AG04450 (cell line): ENCODE data around the gene MTTP. TPM values are rescaled to one million over a fixed set of nuclear protein-coding genes. Genes with fewer than 3 reads are reported as not detected.

Source experiments
- CTCF ChIA-PET: fragments of 300-600, 350-600 bp; formaldehyde crosslinking; extraction: SDS; loops from one replicate; lab custom pipeline; 2022; ENCODE audit warnings: antibody characterized with exemption, inconsistent platforms; lab: Charles Lee
- POLR2A ChIA-PET: fragments of 350-600 bp; formaldehyde crosslinking; extraction: SDS; loops from one replicate; lab custom pipeline; 2021; ENCODE audit warnings: antibody characterized with exemption, inconsistent platforms; lab: Yijun Ruan, JAX
- DNase-seq: peaks from one replicate; pipeline ENCODE4 v3.0.0-alpha.2; 2011; ENCODE audit warnings: low read depth, low spot score
- H3K27ac ChIP-seq: one replicate; pipeline ENCODE4 v1.5.1; 2012; ENCODE audit warnings: low read depth, low read length, control low read depth
- H3K27me3 ChIP-seq: one replicate; pipeline ENCODE4 v1.6.0; 2012; ENCODE audit warnings: low read length; ENCODE audit not compliant: control insufficient read depth, insufficient read depth
- H3K4me3 ChIP-seq: 2 replicates; pipeline ENCODE4 v1.5.1; 2011; ENCODE audit warnings: mild to moderate bottlenecking, low read depth, low read length, control low read depth
- H3K9me3 ChIP-seq: 2 replicates; pipeline ENCODE4 v1.5.1; 2012; ENCODE audit warnings: low read length; ENCODE audit not compliant: control insufficient read depth, insufficient read depth
- polyA plus RNA-seq: library from polyadenylated mRNA; depleted of rRNA; stranded (reverse); fragments of >200 nt; gene quantifications from 2 replicates; pipeline ENCODE4 v1.2.3, GENCODE V29; 2011
- TF ChIP-seq, protein P1 (sequence below): IDR thresholded peaks from 2 replicates; pipeline ENCODE4 v1.5.1; 2011; ENCODE audit warnings: low read depth, low read length, control low read depth, inconsistent platforms

Gene MTTP
- polyA plus RNA-seq, 1 experiment = 0.02 TPM

DNA sequence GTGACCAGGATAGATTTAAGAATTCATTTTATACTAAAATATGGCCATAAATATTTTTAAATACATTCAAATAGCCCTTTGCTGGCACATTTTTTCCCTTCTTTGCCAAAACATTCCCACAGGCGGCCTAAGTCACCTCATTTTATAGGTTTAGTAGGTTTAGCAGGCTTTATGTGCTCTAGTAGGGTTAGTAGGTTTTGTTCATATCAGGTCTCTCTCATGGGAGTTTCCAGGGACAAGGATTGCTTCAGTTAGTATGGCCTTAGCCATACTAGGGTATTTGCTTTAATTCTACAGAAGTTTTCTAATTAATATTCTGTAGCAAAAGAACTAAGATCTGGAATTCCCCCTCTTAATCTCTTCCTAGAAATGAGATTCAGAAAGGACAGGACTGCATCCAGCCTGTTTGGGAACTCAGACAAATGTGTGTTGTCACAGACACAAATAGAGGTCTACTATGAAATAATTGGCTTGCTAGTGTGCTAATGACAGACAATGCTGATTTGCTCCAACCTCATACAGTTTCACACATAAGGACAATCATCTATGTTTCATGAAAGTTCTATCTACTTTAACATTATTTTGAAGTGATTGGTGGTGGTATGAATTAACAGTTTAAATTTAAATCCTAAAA is 772 bp upstream of the MTTP start:
- CTCF ChIA-PET = interaction anchor here (0.9 kb wide), 1 partner anchor 234 kb away, joined by 3 read pairs; no protein-coding TSS in a partner anchor
- H3K4me3 ChIP-seq = no peak overlapping the region
- H3K27me3 ChIP-seq = no peaks in the 10 kb centered on the region
- DNase-seq = no peak
- TF ChIP-seq, protein P1, sequence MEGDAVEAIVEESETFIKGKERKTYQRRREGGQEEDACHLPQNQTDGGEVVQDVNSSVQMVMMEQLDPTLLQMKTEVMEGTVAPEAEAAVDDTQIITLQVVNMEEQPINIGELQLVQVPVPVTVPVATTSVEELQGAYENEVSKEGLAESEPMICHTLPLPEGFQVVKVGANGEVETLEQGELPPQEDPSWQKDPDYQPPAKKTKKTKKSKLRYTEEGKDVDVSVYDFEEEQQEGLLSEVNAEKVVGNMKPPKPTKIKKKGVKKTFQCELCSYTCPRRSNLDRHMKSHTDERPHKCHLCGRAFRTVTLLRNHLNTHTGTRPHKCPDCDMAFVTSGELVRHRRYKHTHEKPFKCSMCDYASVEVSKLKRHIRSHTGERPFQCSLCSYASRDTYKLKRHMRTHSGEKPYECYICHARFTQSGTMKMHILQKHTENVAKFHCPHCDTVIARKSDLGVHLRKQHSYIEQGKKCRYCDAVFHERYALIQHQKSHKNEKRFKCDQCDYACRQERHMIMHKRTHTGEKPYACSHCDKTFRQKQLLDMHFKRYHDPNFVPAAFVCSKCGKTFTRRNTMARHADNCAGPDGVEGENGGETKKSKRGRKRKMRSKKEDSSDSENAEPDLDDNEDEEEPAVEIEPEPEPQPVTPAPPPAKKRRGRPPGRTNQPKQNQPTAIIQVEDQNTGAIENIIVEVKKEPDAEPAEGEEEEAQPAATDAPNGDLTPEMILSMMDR = no peak
- no peaks in the 10 kb centered on the region for H3K9me3 ChIP-seq
- no peak overlapping the region for H3K27ac ChIP-seq
- POLR2A ChIA-PET = no interaction called here

DNA sequence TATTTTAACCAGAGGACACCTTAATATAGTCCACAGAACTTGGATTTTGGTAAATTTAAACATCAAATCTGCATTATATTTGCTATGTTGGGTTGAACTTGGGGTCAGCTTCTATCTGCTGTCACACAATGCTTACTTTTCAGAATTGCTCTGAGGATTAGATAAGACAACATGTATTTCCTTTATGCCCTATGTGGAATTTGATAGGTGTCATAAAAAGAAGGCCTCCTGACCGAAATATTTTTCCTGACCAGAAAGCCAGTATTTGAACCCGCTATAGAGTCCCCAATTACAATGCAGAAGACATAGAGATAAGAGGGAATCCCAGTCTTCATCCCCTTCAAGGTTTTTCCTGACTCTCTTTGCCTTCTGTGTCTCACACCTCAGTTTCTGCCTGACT is 4.1 kb downstream of the MTTP start:
- H3K27ac ChIP-seq = no peak overlapping the region
- DNase-seq = no peak
- no peak overlapping the region for H3K4me3 ChIP-seq
- H3K9me3 ChIP-seq = no peaks in the 10 kb centered on the region
- H3K27me3 ChIP-seq = no peaks in the 10 kb centered on the region
- ChIA-PET CTCF (no interaction called here), POLR2A (no interaction called here)
- TF ChIP-seq, protein P1 = no peak

DNA sequence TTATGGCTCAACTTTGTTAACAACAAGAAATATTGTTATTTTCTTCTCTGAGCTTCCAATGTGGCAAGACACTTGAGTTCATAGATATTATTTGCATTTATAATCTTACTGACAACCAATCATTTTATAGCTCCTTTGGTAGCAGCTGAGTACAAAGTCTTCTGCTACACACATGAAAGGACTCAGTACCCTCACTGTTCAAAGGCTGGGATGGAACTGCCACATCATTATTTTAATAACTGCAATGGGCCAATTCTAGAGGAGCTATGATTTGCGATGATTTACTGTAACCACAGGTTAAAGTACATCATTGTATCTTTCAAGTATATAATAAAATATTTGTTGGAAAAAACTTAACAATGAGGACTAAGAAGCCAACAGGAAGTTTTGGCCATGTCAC is 10.9 kb downstream of the MTTP start:
- DNase-seq = no peak
- ChIA-PET CTCF (no interaction called here), POLR2A (no interaction called here)
- H3K27ac ChIP-seq = no peak overlapping the region
- no peak overlapping the region for H3K4me3 ChIP-seq
- no peaks in the 10 kb centered on the region for H3K9me3 ChIP-seq
- H3K27me3 ChIP-seq = no peaks in the 10 kb centered on the region
- TF ChIP-seq, protein P1 = no peak

DNA sequence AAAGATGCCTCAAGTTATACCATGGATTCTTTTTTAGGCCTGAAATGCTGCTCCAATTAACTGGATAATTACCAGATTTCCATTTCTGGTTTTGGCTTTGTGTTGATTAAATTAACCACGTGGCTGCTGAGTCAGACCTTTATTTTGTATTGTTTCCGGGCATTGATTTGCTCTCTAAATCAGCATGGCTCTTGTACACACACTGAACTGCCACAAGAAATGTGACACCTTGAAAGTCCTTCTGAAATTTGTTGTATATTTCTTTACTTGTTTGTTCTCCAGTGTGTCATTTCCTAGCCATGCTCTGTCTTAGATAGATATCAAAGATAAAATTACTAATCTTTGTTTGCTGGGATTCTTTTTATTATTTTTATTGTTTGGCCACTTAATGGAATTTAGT is 11.7 kb downstream of the MTTP start:
- CTCF ChIA-PET = no interaction called here
- no peak overlapping the region for H3K27ac ChIP-seq
- TF ChIP-seq, protein P1 = no peak
- no peak overlapping the region for H3K4me3 ChIP-seq
- no peaks in the 10 kb centered on the region for H3K9me3 ChIP-seq
- no peaks in the 10 kb centered on the region for H3K27me3 ChIP-seq
- DNase-seq = no peak
- POLR2A ChIA-PET = no interaction called here

DNA sequence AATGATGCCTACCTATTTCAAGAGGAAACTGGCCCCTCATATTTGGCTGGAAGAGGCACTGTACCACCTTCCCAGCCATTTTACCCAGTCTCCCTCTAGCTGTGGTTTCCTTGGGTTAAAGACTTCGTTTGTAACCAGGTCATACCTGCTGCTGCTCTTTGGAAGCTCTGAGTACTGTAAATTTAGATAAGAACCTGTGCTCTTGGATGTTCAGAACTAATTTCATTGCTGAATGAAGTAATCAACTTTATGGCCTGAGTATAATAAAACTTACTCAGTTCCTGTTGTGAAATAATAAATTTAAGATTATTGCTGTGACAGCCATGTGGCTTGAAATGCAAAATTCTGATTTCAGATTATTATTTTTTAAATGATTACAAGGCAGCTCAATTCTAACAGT is 12.2 kb downstream of the MTTP start:
- Histone ChIP-seq H3K9me3 (no peaks in the 10 kb centered on the region), H3K27ac (no peak overlapping the region), H3K27me3 (no peaks in the 10 kb centered on the region), H3K4me3 (no peak overlapping the region)
- ChIA-PET POLR2A (no interaction called here), CTCF (no interaction called here)
- no peak for DNase-seq
- TF ChIP-seq, protein P1 = no peak
